HL-60 (cell line): ENCODE measurements around the gene ZSWIM3.

Experiments used
- DNase-seq, 2 experiments: peaks; one replicate each; pipeline ENCODE4 v3.0.0-alpha.2; 2010 to 2020; ENCODE audit warnings: low read depth in 1 of 2, low spot score in 1 of 2
- H3K27ac ChIP-seq: fragments of 250-450 bp; sonication (Bioruptor Pico); replicated peaks from 2 replicates; pipeline ENCODE4 v1.5.1; 2020; ENCODE audit warnings: mild to moderate bottlenecking, moderate library complexity
- H3K27me3 ChIP-seq: fragments of 250-450 bp; sonication (Bioruptor Pico); 2 replicates; pipeline ENCODE4 v1.5.1; 2021; ENCODE audit warnings: mild to moderate bottlenecking, moderate library complexity; ENCODE audit not compliant: insufficient read depth, poor library complexity, severe bottlenecking
- H3K4me3 ChIP-seq: replicated peaks from 2 replicates; pipeline ENCODE4 v1.5.1; 2011; ENCODE audit warnings: mild to moderate bottlenecking, control low read depth, low read length; ENCODE audit not compliant: insufficient read depth
- GABPA ChIP-seq: IDR thresholded peaks from 2 replicates; pipeline ENCODE4 v1.6.1; 2012; ENCODE audit warnings: low read depth
- POLR2AphosphoS5 ChIP-seq: IDR thresholded peaks from 2 replicates; pipeline ENCODE4 v1.6.1; 2012; ENCODE audit warnings: low read depth
- SPI1 ChIP-seq: IDR thresholded peaks from 2 replicates; pipeline ENCODE4 v1.6.1; 2012; ENCODE audit warnings: low read depth, mild to moderate bottlenecking, borderline replicate concordance
- TF ChIP-seq, protein P1 (sequence below): IDR thresholded peaks from one replicate; pipeline ENCODE4 v1.5.1; 2011; ENCODE audit warnings: low read length, control low read depth, inconsistent platforms; ENCODE audit not compliant: insufficient read depth
- TF ChIP-seq, protein P2 (sequence below): IDR thresholded peaks from 2 replicates; pipeline ENCODE4 v1.6.1; 2012; ENCODE audit warnings: low read depth; ENCODE audit not compliant: insufficient replicate concordance

Gene ZSWIM3

DNA sequence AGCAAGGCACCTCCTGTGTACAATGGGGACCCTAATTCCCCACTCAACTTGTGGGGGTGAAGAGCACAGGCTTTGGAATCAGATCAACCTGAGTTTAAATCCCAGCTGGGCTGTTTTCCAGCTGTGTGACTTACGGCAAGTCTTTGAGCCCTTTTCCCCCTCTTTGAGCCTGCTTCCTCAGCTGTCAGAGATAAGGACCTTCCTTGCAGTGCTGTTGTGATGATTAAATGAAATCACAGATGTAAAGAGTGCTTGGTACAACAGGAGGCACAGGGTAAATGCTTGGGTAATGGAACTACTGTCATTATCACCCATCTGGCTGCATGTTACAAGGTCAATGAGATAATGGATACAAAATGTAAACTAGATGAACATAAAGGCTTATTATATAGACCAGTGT, 20.6 kb upstream of the ZSWIM3 start:
- DNase-seq: no peak
- H3K27ac ChIP-seq: no peak overlapping the region
- no peaks in the 10 kb centered on the region for H3K27me3 ChIP-seq
- no peak overlapping the region for H3K4me3 ChIP-seq
- TF ChIP-seq SPI1: no peak
- TF ChIP-seq, protein P1, sequence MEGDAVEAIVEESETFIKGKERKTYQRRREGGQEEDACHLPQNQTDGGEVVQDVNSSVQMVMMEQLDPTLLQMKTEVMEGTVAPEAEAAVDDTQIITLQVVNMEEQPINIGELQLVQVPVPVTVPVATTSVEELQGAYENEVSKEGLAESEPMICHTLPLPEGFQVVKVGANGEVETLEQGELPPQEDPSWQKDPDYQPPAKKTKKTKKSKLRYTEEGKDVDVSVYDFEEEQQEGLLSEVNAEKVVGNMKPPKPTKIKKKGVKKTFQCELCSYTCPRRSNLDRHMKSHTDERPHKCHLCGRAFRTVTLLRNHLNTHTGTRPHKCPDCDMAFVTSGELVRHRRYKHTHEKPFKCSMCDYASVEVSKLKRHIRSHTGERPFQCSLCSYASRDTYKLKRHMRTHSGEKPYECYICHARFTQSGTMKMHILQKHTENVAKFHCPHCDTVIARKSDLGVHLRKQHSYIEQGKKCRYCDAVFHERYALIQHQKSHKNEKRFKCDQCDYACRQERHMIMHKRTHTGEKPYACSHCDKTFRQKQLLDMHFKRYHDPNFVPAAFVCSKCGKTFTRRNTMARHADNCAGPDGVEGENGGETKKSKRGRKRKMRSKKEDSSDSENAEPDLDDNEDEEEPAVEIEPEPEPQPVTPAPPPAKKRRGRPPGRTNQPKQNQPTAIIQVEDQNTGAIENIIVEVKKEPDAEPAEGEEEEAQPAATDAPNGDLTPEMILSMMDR: no peak
- TF ChIP-seq, protein P2, sequence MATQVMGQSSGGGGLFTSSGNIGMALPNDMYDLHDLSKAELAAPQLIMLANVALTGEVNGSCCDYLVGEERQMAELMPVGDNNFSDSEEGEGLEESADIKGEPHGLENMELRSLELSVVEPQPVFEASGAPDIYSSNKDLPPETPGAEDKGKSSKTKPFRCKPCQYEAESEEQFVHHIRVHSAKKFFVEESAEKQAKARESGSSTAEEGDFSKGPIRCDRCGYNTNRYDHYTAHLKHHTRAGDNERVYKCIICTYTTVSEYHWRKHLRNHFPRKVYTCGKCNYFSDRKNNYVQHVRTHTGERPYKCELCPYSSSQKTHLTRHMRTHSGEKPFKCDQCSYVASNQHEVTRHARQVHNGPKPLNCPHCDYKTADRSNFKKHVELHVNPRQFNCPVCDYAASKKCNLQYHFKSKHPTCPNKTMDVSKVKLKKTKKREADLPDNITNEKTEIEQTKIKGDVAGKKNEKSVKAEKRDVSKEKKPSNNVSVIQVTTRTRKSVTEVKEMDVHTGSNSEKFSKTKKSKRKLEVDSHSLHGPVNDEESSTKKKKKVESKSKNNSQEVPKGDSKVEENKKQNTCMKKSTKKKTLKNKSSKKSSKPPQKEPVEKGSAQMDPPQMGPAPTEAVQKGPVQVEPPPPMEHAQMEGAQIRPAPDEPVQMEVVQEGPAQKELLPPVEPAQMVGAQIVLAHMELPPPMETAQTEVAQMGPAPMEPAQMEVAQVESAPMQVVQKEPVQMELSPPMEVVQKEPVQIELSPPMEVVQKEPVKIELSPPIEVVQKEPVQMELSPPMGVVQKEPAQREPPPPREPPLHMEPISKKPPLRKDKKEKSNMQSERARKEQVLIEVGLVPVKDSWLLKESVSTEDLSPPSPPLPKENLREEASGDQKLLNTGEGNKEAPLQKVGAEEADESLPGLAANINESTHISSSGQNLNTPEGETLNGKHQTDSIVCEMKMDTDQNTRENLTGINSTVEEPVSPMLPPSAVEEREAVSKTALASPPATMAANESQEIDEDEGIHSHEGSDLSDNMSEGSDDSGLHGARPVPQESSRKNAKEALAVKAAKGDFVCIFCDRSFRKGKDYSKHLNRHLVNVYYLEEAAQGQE: no peak
- no peak for TF ChIP-seq POLR2AphosphoS5
- TF ChIP-seq GABPA: no peak

DNA sequence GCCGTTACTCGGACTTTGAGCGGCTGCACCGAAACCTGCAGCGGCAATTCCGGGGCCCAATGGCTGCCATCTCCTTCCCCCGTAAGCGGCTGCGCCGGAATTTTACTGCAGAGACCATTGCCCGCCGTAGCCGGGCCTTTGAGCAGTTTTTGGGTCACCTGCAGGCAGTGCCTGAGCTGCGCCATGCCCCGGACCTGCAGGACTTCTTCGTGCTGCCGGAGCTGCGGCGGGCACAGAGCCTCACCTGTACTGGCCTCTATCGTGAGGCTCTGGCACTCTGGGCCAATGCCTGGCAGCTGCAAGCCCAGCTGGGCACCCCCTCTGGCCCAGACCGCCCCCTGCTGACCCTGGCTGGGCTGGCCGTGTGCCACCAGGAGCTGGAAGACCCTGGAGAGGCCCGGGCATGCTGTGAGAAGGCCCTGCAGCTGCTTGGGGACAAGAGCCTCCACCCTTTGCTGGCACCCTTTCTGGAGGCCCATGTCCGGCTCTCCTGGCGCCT, 16.7 kb upstream of the ZSWIM3 start:
- Histone ChIP-seq H3K27me3 (no peaks in the 10 kb centered on the region), H3K27ac (no peak overlapping the region)
- TF ChIP-seq GABPA (no peak), SPI1 (no peak), POLR2AphosphoS5 (no peak)
- TF ChIP-seq, protein P2: no peak
- TF ChIP-seq, protein P1: no peak

DNA sequence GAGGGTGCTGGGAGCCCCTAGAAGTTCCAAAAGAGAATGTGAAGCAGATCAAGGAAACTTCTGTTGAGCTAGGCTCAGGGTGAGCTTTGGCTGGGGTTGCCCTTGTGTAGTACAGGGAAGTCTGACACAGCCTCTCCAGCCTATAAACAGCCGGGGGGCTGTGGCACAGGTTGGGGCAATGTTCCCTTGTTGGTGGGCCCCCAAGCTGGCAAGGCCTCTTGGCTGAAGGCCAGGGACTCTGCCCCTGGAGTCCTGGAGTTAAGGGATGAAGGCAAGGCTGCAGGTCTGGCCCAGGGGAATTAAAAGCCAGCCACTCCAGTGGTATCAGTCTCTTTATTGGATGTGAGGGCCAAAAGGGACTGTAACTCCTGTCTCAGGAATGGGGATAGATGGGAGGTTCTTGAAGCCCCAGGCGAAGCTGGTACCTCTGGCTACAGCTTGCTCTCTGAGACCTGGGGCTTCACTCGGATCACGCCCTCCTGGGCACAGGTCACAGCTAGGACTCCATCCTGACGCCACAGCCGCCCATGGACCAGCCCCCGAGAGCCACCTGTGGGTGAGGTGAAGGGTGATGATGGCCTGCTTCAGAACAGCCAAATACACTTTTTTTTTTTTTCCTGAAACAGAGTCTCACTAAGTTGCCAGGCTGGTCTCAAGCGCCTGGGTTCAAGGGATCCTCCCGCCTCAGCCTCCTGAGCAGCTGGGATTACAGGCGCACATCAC, 15.8 kb upstream of the ZSWIM3 start:
- TF ChIP-seq GABPA (no peak), SPI1 (no peak), POLR2AphosphoS5 (no peak)
- TF ChIP-seq, protein P2: no peak
- TF ChIP-seq, protein P1: no peak
- Histone ChIP-seq H3K27ac (no peak overlapping the region; the same call in 1 of the 2 replicates), H3K27me3 (no peaks in the 10 kb centered on the region), H3K4me3 (no peak overlapping the region)
- DNase-seq: no peak

More for the DNA sequence above, 16.7 kb upstream of the ZSWIM3 start:
- H3K4me3 ChIP-seq: no peak overlapping the region
- DNase-seq: no peak
